ENCODE results near the gene MAST3. TPM values are rescaled to one million over a fixed set of nuclear protein-coding genes. Genes with fewer than 3 reads are reported as not detected.
A peak's percentile ranks its signal among the peaks of the same experiment; 100 is the strongest.

The MAST3 gene
- total and polyA plus RNA-seq, 2 donors (not counting 3 experiments of a cell fraction or from before 2014, with no cell fraction given) = 1.5 to 2.7 TPM

GRCh38 chr19:18058208-18059009, 39.2 kb upstream of the MAST3 start:
- Histone ChIP-seq H3K9me3 (replicated peaks; ENCODE audit: control insufficient read depth, insufficient read depth, low read length) (no peaks in the 10 kb centered on the region), H3K4me1 (ENCODE audit: control insufficient read depth, extremely low read depth, insufficient read depth, low read length) (peaks cover 5% of the 10 kb centered on the region), H3K4me3 (replicated peaks in 1 of 3; ENCODE audit: insufficient read depth in 1 of 3, low read depth in 1 of 3, low read length in 3 of 3) (no peak overlapping the region), H3K36me3 (ENCODE audit: control insufficient read depth in 2 of 2, extremely low read depth in 1 of 2, insufficient read depth in 2 of 2, low read length in 2 of 2) (no peaks in the 10 kb centered on the region), H3K27me3 (ENCODE audit: control insufficient read depth in 2 of 2, insufficient read depth in 2 of 2, low read length in 2 of 2) (no peaks in the 10 kb centered on the region), H3K9me1 (replicated peaks; ENCODE audit: control insufficient read depth, extremely low read depth, insufficient read depth, low read length) (no peaks in the 10 kb centered on the region), H2AFZ (ENCODE audit: low read depth, low read length) (peak overlapping the region; percentile 84), H4K20me1 (replicated peaks; ENCODE audit: control insufficient read depth, extremely low read depth, insufficient read depth, low read length) (no peaks in the 10 kb centered on the region), H3K9ac (replicated peaks; ENCODE audit: extremely low read depth, insufficient read depth, low read length) (peak overlapping the region; percentile 21), H3K4me2 (ENCODE audit: insufficient read depth, low read length) (peak overlapping the region; percentile 31), H3K79me2 (ENCODE audit: control insufficient read depth, insufficient read depth, low read length) (no peaks in the 10 kb centered on the region), H3K27ac (ENCODE audit: insufficient read depth, low read depth, low read length) (no peak overlapping the region)
- no TSS peak for BruUV-seq (replicated peaks)
- dilution Hi-C loops (cut with MboI; ENCODE audit: extremely low pct_ligation_motif_present, low sequenced_read_pairs) = no loop called here
- peak; percentile 78 for DNase-seq (ENCODE audit: low read depth, low spot score)
- intact Hi-C loops (cut with micrococcal nuclease) = loop anchor here (1.0 to 5.0 kb wide), 3 partner anchors 36 to 121 kb away; no protein-coding TSS in a partner anchor
- TF ChIP-seq MYC (IDR thresholded peaks at IDR 0.05; ENCODE audit: low read depth, low read length) = no peak
- no peak for TF ChIP-seq JUN (IDR thresholded peaks at IDR 0.05; ENCODE audit: borderline replicate concordance, insufficient read depth, insufficient read length, low read depth)
- TF ChIP-seq POLR2AphosphoS5 (IDR thresholded peaks at IDR 0.05; ENCODE audit: insufficient read depth, low read depth, low read length) = no peak
- TF ChIP-seq CTCF (IDR thresholded peaks at IDR 0.05; ENCODE audit: extremely low read depth in 1 of 2, insufficient read depth in 1 of 2, low read depth in 1 of 2, low read length in 2 of 2) = peak; percentile 78 to 87
- no peak for TF ChIP-seq FOS (IDR thresholded peaks at IDR 0.05; ENCODE audit: borderline replicate concordance, insufficient read depth, low read length)
- POLR2A ChIA-PET = no interaction called here
- CTCF ChIA-PET = interaction anchor here (1.0 to 4.2 kb wide), 9 partner anchors 14 to 60 kb away, joined by 3 to 61 read pairs (median 4); partner anchors contain the start of gene ARRDC2
- FAIRE-seq = peak; percentile 61

Measured in endothelial cell of umbilical vein (primary cell).